AG04449 (cell line): Measurements from ENCODE around the gene RPGRIP1.
"Not testable (repeated sequence)": the region's sequence is repeated elsewhere in the genome, so short reads cannot be mapped to it uniquely, and the experiment has no call there.

Source experiments
- CTCF ChIA-PET: fragments of 350-600 bp; formaldehyde crosslinking; extraction: SDS; loops from one replicate; lab custom pipeline; 2021; ENCODE audit warnings: antibody characterized with exemption; lab: Yijun Ruan, JAX
- POLR2A ChIA-PET: fragments of 400-600, 350-600 bp; formaldehyde crosslinking; extraction: SDS; loops from one replicate; lab custom pipeline; 2020; ENCODE audit warnings: antibody characterized with exemption, inconsistent platforms; lab: Yijun Ruan, JAX
- DNase-seq: peaks from one replicate; pipeline ENCODE4 v3.0.0-alpha.2; 2010; ENCODE audit warnings: low read depth, low spot score
- H3K4me3 ChIP-seq: 2 replicates; pipeline ENCODE4 v1.5.1; 2011; ENCODE audit warnings: low read depth, mild to moderate bottlenecking, control low read depth, low read length
- TF ChIP-seq, protein P1 (sequence below): IDR thresholded peaks from one replicate; pipeline ENCODE4 v1.5.1; 2011; ENCODE audit warnings: mild to moderate bottlenecking, moderate library complexity, low read length, control low read depth, inconsistent platforms; ENCODE audit not compliant: insufficient read depth; ENCODE audit errors: missing control alignments

RPGRIP1 gene

DNA sequence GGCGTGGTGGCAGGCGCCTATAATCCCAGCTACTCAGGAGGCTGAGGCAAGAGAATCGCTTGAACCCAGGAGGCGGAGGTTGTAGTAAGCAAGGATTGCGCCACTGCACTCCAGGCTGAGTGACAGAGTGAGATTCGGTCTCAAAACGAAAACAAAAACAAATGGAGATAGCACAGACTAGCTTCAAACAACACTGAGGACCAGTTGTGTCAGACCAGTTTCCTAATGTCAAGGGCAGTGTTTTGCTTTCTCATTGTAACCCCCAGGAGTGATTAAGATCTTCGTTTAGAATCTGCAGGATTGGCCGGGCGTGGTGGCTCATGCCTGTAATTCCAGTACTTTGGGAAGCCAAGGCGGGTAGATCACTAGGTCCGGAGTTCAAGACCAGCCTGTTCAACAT lies 18.5 kb downstream of the RPGRIP1 start:
- TF ChIP-seq, protein P1, sequence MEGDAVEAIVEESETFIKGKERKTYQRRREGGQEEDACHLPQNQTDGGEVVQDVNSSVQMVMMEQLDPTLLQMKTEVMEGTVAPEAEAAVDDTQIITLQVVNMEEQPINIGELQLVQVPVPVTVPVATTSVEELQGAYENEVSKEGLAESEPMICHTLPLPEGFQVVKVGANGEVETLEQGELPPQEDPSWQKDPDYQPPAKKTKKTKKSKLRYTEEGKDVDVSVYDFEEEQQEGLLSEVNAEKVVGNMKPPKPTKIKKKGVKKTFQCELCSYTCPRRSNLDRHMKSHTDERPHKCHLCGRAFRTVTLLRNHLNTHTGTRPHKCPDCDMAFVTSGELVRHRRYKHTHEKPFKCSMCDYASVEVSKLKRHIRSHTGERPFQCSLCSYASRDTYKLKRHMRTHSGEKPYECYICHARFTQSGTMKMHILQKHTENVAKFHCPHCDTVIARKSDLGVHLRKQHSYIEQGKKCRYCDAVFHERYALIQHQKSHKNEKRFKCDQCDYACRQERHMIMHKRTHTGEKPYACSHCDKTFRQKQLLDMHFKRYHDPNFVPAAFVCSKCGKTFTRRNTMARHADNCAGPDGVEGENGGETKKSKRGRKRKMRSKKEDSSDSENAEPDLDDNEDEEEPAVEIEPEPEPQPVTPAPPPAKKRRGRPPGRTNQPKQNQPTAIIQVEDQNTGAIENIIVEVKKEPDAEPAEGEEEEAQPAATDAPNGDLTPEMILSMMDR = no peak
- ChIA-PET POLR2A (no interaction called here), CTCF (interaction anchor here (0.8 kb wide), 1 partner anchor 15 kb away, joined by 3 read pairs; no protein-coding TSS in a partner anchor)
- DNase-seq = no peak
- no peak overlapping the region for H3K4me3 ChIP-seq

DNA sequence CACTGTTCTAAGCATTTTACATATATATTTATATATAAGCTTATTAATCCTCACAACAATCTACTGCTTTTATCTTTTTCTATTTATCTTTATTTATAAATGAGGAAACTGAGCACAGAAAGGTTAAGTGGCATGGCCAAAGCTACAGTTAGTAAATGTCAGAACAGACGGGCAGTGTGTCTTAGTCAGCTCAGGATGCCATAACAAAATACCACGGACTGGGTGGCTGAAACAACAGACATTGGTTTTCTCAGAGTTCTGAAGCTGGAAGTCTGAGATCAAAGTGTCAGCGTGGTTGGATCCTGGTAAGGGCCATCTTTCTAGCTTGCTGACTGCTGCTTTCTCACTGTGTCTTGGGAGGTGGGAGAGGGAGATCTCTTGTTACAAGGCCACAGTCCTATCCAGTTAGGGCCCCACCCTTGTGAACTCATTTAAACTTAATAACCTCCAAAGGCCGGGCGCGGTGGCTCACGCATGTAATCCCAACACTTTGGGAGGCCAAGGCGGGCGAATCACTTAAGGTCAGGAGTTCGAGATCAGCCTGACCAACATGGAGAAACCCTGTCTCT lies 19.8 kb downstream of the RPGRIP1 start:
- ChIA-PET CTCF (no interaction called here), POLR2A (no interaction called here)
- TF ChIP-seq, protein P1 = no peak
- DNase-seq = no peak
- no peak overlapping the region for H3K4me3 ChIP-seq

DNA sequence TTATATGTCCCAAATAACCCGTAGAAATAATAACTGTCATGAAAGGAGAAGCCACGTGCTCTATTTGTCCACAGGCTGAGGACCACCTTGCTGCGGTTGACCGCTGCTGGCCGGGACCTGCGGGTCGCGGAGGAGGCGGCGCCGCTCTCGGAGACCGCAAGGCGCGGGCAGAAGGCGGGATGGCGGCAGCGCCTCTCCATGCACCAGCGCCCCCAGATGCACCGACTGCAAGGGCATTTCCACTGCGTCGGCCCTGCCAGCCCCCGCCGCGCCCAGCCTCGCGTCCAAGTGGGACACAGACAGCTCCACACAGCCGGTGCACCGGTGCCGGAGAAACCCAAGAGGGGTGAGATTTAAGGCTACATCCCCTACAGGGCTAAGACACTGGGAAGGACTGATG lies 21.0 kb downstream of the RPGRIP1 start:
- POLR2A ChIA-PET = no interaction called here
- TF ChIP-seq, protein P1 = no peak
- CTCF ChIA-PET = no interaction called here
- DNase-seq = no peak
- no peak overlapping the region for H3K4me3 ChIP-seq

DNA sequence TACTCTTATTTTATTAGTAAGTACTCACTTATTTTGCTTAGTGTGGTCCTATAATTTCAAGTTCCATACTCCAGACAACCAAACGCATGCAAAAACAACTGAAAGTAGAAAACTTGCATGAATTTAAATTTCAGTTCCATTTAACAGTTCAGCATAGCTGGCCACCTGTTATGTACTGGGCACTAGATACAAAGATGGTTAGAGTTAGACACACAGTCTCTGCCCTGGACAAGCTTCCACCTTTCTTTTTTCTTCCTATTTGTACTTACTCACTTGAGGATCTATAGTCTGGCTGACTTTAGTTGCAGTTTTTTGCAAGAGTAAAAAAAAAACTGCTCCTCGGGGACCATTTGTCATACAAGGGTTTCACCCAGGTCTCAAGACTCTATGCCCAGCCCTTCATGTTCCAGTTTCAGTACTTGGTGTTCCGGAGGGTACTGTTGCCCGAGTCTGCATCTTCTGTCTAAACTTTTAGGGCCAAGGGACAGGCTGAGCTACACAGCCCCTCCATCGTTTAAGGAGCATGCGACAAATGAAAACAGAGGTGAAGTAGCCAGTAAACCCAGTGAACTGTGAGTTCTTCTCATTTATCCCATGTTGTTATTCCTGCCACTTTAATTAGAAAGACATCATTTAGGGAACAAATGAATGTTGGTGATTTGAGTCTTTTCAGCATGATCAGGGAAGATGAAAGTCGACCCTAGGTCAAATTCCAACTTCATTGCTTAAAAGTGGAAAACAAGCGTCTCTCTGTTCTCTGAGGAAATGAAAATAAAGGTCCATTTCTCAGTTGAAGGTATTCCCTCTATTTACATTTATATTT lies 22.3 kb downstream of the RPGRIP1 start:
- DNase-seq = no peak
- TF ChIP-seq, protein P1 = no peak
- H3K4me3 ChIP-seq = no peak overlapping the region
- CTCF ChIA-PET = interaction anchor here (0.7 kb wide), 1 partner anchor 9 kb away, joined by 4 read pairs; no protein-coding TSS in a partner anchor
- POLR2A ChIA-PET = no interaction called here

DNA sequence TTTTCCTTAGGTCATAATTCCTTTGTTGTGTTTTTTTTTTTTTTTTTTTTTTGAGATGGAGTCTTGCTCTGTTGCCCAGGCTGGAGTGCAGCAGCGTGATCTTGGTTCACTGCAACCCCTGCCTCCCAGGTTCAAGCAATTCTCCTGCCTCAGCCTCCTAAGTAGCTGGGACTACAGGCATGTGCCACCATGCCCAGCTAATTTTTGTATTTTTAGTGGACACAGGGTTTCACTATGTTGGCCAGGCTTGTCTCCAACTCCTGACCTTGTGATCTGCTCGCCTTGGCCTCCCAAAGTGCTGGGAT lies 22.9 kb downstream of the RPGRIP1 start:
- CTCF ChIA-PET, POLR2A ChIA-PET: not testable (repeated sequence)

DNA sequence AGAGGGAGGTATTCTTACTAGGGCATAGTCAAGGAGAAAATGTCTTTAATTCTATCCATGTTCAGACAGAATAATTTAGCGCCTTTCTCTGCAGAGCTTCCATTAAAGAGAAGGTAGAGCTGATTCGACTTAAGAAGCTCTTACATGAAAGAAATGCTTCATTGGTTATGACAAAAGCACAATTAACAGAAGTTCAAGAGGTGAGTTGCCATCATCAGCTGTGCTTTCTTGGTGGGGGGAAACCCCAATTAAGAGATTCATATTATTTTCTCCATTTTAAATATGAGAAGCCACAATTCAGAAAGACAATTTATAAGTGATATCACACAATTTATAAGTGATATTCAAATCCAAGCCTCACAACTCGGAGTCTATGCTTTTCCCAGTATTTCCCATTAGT lies 27.8 kb downstream of the RPGRIP1 start:
- POLR2A ChIA-PET = no interaction called here

More for the DNA sequence above, 22.9 kb downstream of the RPGRIP1 start:
- not testable (repeated sequence) for DNase-seq, H3K4me3 ChIP-seq

More for the DNA sequence above, 27.8 kb downstream of the RPGRIP1 start:
- CTCF ChIA-PET = interaction anchor here (0.6 to 1.3 kb wide), 2 partner anchors 17 to 61 kb away, joined by 4 read pairs; no protein-coding TSS in a partner anchor
- TF ChIP-seq, protein P1 = no peak
- no peak for DNase-seq
- H3K4me3 ChIP-seq = no peak overlapping the region
